K562 (cell line): ENCODE results near the gene EIF5B. TPM values are rescaled to one million over a fixed set of nuclear protein-coding genes. Genes with fewer than 3 reads are reported as not detected.

Experiments used
- CHD1 ChIP-seq: fragments of 200-600 bp; sonication (generic); IDR thresholded peaks from one replicate; pipeline ENCODE4 v1.6.1; 2012; ENCODE audit warnings: mild to moderate bottlenecking, moderate library complexity, low read length, inconsistent platforms
- DACH1 ChIP-seq: fragments of 450-650 bp; IDR thresholded peaks from 2 replicates; pipeline ENCODE4 v1.6.1; 2018; ENCODE audit not compliant: partially characterized antibody
- E4F1 ChIP-seq: fragments of 250-450 bp; sonication (Bioruptor Pico); IDR thresholded peaks from 2 replicates; pipeline ENCODE4 v1.5.0; 2021; ENCODE audit warnings: mild to moderate bottlenecking, borderline replicate concordance
- HNRNPH1 ChIP-seq: fragments of 200-400 bp; formaldehyde crosslinking; optimal IDR thresholded peaks from 2 replicates; pipeline ENCODE3; 2017; ENCODE audit warnings: low read depth, mild to moderate bottlenecking, low read length, moderate library complexity
- ILK ChIP-seq: fragments of 450-650 bp; IDR thresholded peaks from 2 replicates; pipeline ENCODE4 v1.6.1; 2016; ENCODE audit warnings: missing genetic modification characterization, low read depth, mild to moderate bottlenecking, missing compliant biosample characterization, moderate library complexity, borderline replicate concordance
- MYC ChIP-seq, 2 experiments: fragments of 250-450 bp in 1 of 2; sonication (Bioruptor Pico) in 1 of 2; IDR thresholded peaks; 2 replicates each; pipeline versions ENCODE4 v1.5.1 to v1.6.1; 2012 to 2021; ENCODE audit warnings: low read depth in 2 of 2, borderline replicate concordance in 1 of 2, improper control_type of control experiment in 1 of 2, low read length in 1 of 2, mild to moderate bottlenecking in 1 of 2, moderate library complexity in 1 of 2
- POLR2AphosphoS5 ChIP-seq: IDR thresholded peaks from 2 replicates; pipeline ENCODE4 v1.6.1; 2011; ENCODE audit warnings: mild to moderate bottlenecking, low read depth, low read length, moderate library complexity; ENCODE audit not compliant: control insufficient read depth, insufficient read depth
- SMAD4 ChIP-seq: fragments of 250-450 bp; sonication (Bioruptor Pico); conservative IDR thresholded peaks from 2 replicates; pipeline ENCODE4 v1.8.0; 2021; ENCODE audit warnings: inconsistent platforms, mild to moderate bottlenecking, moderate library complexity
- TARDBP ChIP-seq: fragments of 450-650 bp; IDR thresholded peaks from 2 replicates; pipeline ENCODE4 v1.6.1; 2016
- TEAD4 ChIP-seq, 2 experiments: sonication (generic) in 1 of 2; formaldehyde crosslinking in 1 of 2; IDR thresholded peaks; 2 replicates each; pipeline versions ENCODE4 v1.6.1 to v1.8.0; 2012 to 2022; ENCODE audit warnings: borderline replicate concordance in 1 of 2, inconsistent platforms in 1 of 2, low read length in 1 of 2, mild to moderate bottlenecking in 1 of 2, missing genetic modification reagents in 1 of 2
- TOE1 ChIP-seq, 2 experiments: fragments of 450-650 bp in 1 of 2; sonication (generic) in 1 of 2; formaldehyde crosslinking in 1 of 2; IDR thresholded peaks; 2 replicates each; pipeline versions ENCODE4 v1.7.1 to v1.8.0; 2016 to 2022; ENCODE audit warnings: borderline replicate concordance in 2 of 2, mild to moderate bottlenecking in 2 of 2, antibody characterized with exemption in 1 of 2, inconsistent platforms in 1 of 2, low read depth in 1 of 2, missing genetic modification reagents in 1 of 2, moderate library complexity in 1 of 2
- TRIM25 ChIP-seq: fragments of 450-650 bp; IDR thresholded peaks from 2 replicates; pipeline ENCODE4 v1.7.0; 2016; ENCODE audit warnings: borderline replicate concordance
- XRCC4 ChIP-seq: IDR thresholded peaks from one replicate; pipeline ENCODE4 v1.6.1; 2011; ENCODE audit not compliant: insufficient read depth, insufficient read length; ENCODE audit errors: extremely low read depth
- ZBTB17 ChIP-seq: fragments of 450-650 bp; formaldehyde crosslinking; IDR thresholded peaks from 2 replicates; pipeline ENCODE4 v1.4.0; 2020; ENCODE audit warnings: mild to moderate bottlenecking
- ZNF445 ChIP-seq: fragments of 250-450 bp; sonication (Bioruptor Pico); IDR thresholded peaks from 2 replicates; pipeline ENCODE4 v1.4.0; 2020; ENCODE audit warnings: low read depth, mild to moderate bottlenecking, moderate library complexity
- ZNF695 ChIP-seq: fragments of 450-650 bp; formaldehyde crosslinking; IDR thresholded peaks from 2 replicates; pipeline ENCODE4 v1.4.0; 2020; ENCODE audit warnings: mild to moderate bottlenecking, moderate library complexity
- ZNF696 ChIP-seq: fragments of 250-450 bp; sonication (Bioruptor Pico); conservative IDR thresholded peaks from 2 replicates; pipeline ENCODE4 v1.4.0; 2020; ENCODE audit warnings: mild to moderate bottlenecking, moderate library complexity
- ZNF76 ChIP-seq: fragments of 250-450 bp; sonication (Bioruptor Pico); IDR thresholded peaks from 2 replicates; pipeline ENCODE4 v1.4.0; 2020; ENCODE audit warnings: mild to moderate bottlenecking, moderate library complexity, borderline replicate concordance
- ZNF766 ChIP-seq: fragments of 200-800 bp; sonication (Bioruptor generic); conservative IDR thresholded peaks from 2 replicates; pipeline ENCODE4 v1.6.1; 2016; ENCODE audit warnings: missing genetic modification characterization, missing compliant biosample characterization
- polyA plus RNA-seq, 8 experiments: library from polyadenylated mRNA; depleted of rRNA in 4 of 8; stranded (reverse) in 5 of 8; unstranded in 3 of 8; fragments of >200 nt; fragmentation: Nextera tagmentation in 2 of 8; fragmentation: Illumina TruSeq in 1 of 8; extraction: Ambion mirVana in 2 of 8; extraction: Trizol in 1 of 8; gene quantifications; 2 replicates each; pipeline versions ENCODE4 v1.2.1 to v1.2.3, GENCODE V29; 2011 to 2014; ENCODE audit warnings: inconsistent platforms in 1 of 8, missing spikeins in 1 of 8
- total RNA-seq, 7 experiments: library from RNA; depleted of rRNA in 6 of 7; stranded (reverse); fragments of >200 nt in 6 of 7; fragmentation: Illumina TruSeq in 2 of 7; extraction: Trizol in 2 of 7; gene quantifications; 2 replicates each; pipeline versions ENCODE4 v1.2.1 to v1.2.3, GENCODE V29; 2011 to 2021; ENCODE audit warnings: low replicate concordance in 1 of 7
- TF ChIP-seq, protein P1 (sequence below): fragments of 250-450 bp; sonication (Bioruptor Pico); IDR thresholded peaks from 2 replicates; pipeline ENCODE4 v1.5.0; 2021

EIF5B gene
- total and polyA plus RNA-seq, 9 of the 15 experiments (the other 6 are each of a cell fraction or from before 2014, with no cell fraction given) = 26.5 to 143 (median 47.7) TPM

GRCh38 chr2:99337113-99338028 is at the start of gene EIF5B (continued):
- TF ChIP-seq CHD1 (no peak), ZBTB17 (CRISPR knock-in tag) (no peak), ZNF445 (CRISPR knock-in tag) (no peak), MYC (IDR thresholded peaks at IDR 0.05; ENCODE audit: low read depth, low read length) (peak; percentile 89), MYC (CRISPR knock-in tag; IDR thresholded peaks at IDR 0.05; ENCODE audit: borderline replicate concordance, low read depth) (no peak), TOE1 (IDR thresholded peaks at IDR 0.05; ENCODE audit: borderline replicate concordance) (no peak; the same call in 1 of the 2 replicates), TOE1 (CRISPR knock-in tag; IDR thresholded peaks at IDR 0.05; ENCODE audit: borderline replicate concordance, low read depth) (no peak), TRIM25 (no peak), HNRNPH1 (no peak), POLR2AphosphoS5 (peak; percentile 91), DACH1 (peak; percentile 28), TEAD4 (IDR thresholded peaks at IDR 0.05; ENCODE audit: low read length) (no peak), TEAD4 (CRISPR knock-in tag; IDR thresholded peaks at IDR 0.05; ENCODE audit: borderline replicate concordance) (no peak), E4F1 (peak; percentile 36; the same call in 1 of the 2 replicates), ZNF695 (CRISPR knock-in tag) (no peak), ILK (tag) (no peak), ZNF76 (CRISPR knock-in tag) (no peak), ZNF696 (CRISPR knock-in tag) (no peak), XRCC4 (no peak), ZNF766 (CRISPR knock-in tag) (peak; percentile 25; the same call in 1 of the 2 replicates), SMAD4 (CRISPR knock-in tag) (peak; percentile 42), TARDBP (peak; percentile 40; the same call in 1 of the 2 replicates)
- TF ChIP-seq, protein P1, sequence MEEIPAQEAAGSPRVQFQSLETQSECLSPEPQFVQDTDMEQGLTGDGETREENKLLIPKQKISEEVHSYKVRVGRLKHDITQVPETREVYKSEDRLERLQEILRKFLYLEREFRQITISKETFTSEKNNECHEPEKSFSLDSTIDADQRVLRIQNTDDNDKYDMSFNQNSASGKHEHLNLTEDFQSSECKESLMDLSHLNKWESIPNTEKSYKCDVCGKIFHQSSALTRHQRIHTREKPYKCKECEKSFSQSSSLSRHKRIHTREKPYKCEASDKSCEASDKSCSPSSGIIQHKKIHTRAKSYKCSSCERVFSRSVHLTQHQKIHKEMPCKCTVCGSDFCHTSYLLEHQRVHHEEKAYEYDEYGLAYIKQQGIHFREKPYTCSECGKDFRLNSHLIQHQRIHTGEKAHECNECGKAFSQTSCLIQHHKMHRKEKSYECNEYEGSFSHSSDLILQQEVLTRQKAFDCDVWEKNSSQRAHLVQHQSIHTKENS (CRISPR knock-in tag) = no peak
